ENCODE data around the gene TSSC4.

TSSC4 gene

DNA sequence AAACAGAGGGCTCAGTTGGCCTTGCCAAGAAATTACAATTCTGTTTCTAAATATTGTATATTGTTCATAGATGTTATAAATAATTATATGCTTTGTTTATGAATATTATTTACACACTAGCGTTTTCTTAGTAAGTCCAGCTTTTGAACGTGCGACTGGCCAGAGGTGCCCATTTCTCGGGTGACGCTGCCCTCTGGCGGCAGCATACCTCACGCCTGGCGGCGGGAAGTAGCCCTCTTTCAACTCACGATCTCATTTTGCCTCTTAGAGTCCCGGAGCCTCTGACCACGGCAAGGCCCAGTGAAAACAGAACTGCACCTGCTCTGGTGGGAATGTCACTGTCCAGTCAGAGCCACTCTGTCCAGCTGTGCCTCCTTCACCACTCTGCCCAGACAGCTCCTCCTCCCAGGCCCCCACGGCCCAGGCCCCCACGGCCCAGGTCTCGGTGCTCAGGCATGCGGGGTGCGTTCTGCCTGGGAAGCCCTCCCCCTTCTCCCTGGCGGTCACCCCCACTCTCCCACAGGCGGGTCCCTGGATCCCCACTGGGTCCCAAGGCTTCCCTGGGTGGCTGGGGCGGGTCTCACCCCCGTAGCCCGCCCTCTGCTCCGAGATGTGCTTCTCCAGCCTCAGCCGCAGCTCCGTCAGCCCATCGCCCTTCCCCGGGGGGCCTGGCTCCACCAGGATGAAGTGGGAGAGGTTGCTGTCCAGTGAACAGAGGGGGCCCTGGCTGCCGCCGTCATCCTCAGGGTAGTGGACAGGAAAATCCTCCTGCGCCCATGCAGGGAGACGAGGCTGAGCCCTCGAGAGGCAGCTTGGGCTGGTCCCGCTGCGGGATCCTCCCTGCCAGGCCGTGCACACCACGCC, 19.3 kb downstream of the TSSC4 start:
- peak; percentile 82 to 91 (median 91) for DNase-seq

DNA sequence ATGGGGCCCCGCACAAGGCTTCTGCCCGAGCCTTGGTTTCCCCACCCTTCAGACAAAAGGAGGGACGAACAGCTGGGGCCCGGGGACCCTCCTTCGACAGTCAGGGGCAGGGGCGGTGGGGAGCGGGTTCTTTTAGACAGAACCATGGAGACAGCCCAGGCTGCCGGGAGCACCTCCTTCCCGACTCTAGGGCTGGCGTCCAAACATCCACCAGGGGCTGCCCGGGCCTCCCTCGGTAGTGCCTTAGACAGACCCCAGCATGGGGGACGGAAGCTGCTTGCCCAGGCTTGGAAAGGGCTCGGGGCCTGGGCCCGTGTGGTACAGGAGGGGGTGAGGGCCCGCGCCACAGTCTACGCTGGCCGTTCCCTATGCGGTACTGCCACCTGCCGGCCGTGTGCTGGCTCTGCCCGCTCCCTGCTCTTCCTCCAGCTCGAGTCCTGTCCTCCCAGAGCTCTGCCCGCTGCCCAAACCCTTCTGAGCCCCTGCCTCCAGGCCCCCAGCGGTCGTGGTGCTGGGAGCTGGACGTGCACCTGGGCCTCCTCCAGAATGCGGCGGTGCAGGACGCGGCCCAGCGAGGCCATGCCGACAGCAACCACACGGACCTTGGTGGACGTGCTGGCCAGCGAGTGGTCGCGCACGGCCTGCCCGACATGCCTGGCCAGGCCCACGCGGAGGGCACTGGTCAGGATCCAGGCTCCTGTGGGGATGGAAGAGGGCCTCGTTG, 20.1 kb downstream of the TSSC4 start:
- DNase-seq: peak; percentile 76 to 92 (median 89)

DNA sequence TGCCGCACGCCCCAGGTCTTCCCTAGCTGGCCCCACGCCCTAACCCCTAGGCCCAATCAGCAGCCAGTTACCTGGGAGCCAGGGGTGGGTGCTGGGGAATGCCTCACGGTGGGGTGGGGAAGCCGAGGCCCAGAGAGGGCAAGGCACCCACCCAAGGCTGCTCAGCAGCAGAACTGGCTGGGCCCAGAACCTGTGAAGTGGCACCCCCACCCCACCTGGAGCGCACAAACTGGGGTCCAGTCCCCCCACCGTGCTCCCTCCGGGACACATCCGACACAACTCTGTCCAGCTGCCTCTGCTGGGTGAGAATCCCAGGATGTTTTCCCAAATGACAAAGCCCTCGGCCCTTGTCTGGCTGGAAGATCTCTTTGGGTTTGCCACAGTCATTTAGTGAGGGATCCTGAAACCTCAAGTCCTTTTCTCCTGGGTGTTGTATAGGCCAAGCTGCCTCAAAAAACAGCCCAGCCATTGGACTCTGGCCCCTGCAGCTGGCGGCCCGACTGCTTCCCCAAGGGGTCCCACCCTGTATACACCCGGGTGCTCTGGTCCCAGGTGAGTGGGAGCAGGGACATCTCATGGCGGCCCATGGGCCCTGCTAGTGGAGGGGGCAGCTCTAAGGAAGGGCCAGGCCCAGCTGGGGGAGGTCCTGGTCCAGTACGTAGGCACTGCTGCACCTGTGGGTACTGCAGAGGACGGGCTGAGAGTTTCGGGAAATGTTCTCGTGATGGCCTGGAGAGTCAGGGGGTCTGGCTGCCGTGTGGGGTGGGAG, 20.9 kb downstream of the TSSC4 start:
- DNase-seq: no peak

DNA sequence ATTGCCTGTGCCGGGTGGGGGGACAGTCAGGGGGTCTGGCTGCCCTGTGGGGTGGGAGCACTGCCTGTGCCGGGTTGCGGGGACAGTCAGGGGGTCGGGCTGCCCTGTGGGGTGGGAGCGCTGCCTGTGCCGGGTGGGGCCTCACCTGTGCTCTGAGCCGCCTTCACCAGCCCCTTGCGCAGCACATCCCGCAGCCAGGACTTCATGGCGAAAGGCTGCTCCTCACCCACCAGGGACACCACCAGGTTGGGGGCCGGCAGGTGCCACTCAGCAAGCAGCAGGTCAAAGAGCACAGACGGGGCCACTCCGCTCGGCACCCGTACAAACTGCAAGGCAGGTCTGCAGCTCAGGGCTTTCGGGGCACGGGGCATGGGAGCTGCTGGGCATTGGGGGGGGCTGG, 21.4 kb downstream of the TSSC4 start:
- no peak for DNase-seq

DNA sequence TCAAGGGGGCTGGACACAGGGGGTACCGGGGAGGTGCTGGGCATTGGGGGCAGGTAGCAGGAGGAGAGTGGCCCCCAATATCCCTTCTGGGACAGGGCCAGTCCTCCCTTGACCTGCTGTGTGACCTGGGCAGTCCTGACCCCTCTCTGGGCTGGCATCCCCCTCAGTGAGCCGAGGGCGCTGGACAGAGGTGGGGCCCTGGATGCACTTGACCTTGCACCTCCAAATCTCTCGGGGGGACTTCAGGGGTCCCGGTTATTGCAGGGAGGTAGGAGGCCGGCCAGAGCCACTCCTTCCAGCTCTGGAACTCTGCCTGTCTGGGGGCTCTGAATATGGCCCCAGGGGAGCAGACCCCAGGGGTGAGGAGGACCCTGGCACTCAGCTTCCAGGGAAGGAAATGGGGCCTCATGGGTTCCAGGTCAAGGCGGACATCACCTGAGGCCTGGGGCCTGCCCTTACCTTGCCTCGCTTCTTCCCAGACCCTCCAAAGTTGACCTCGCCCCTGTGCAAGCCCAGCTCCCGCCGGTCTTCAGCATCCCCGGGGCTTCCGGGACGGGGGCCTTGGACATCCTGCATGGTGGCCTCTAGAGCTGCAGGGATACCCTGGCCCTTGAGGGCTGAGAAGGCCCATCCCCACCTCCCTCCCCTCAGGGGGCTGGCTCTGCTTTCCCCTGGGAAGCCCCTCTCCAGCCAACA, 22.1 kb downstream of the TSSC4 start:
- DNase-seq: no peak

DNA sequence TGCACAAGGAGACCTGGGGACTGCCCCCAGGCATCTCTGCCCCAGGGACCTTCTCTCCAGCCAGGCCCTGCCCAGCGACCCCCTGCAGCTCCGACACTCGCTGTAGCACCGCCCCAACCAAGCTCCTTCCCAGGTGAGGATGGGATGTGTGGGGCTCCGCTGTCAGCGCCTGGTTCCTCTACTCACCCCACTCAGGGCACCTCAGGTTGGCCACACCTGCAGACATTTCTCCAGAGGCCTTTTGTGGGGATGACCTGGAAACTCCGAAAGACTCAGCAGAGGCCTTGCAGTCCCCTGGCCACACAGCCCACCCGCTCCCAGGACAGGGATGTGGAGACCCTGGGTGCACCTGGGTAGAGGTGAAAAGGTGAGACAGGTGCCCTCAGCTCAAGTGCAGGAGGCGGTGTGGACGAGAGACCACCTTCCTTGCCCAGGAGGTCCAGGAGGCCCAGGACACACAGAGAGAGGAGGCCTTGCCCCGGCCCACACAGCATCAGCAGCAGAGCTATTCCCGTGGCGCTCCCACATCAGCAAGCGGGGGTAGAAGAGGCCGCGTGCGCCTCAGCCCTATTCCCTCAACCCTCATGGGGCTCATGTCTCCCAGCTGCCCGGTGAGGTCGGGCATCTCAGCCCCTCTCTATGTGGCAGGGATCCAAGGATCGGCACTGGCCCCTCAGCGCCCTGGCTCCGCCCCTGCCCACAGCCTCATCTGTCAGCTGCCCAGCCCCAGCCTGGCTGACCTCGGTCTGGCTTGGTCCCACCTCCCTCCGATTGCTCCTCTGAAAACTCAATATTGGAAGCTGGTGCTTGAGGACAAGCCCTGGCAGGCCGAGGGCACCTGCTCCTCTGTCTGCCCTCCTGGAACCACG, 22.8 kb downstream of the TSSC4 start:
- no peak for DNase-seq

DNA sequence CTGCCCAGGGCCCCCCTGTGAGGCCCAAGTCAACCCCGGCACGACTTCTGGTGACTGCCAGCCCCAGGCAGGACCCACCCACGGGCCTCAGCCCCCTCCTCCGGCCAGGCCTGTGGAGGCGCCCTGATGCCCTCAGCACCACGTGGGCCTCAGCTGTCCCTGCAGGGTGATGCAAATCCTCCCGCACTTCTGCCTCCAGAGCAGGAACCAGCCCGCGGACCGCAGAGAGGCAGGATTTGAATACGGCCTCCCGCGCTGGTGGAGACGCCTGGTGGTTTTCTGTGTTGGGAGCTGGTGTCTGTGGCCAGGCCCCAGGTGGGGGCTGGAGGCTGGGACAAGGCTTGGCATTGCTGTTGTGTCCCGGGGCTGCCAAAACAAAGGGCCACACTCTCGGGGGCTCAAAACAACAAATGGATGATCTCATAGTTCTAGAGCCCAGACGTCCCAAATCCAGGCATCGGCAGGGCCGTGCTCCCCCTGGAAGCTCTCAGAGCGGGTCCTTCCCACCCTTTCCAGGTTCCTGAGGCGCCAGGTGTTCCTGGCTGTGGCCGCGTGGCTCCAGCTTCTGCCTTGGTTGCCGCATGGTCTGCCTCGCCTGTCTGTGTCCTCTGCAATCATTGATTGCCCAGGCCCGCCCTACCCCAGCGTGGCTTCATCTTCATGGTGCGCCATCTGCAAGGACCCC, 24.4 kb downstream of the TSSC4 start:
- peak; percentile 48 to 67 (median 57) for DNase-seq

DNA sequence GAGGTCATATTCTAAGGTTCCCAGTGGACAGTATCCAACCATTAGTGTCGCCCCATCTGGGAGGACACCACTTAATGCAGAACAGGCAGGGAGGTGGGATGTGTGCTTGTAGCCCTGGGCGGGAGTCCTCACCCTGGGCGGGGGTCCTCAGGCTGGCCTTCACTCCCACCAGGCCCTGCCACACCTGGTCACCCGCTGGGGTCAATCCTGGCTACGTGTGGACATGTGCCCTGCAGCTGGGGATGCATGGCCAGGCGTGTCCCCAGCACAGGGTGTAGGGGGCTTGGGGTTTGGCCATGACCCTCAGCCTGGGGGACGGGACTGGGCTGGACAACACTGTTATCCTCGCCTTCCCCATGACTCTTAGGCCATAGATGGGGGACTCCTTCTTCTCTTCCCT, 25.0 kb downstream of the TSSC4 start:
- no peak for DNase-seq

DNA sequence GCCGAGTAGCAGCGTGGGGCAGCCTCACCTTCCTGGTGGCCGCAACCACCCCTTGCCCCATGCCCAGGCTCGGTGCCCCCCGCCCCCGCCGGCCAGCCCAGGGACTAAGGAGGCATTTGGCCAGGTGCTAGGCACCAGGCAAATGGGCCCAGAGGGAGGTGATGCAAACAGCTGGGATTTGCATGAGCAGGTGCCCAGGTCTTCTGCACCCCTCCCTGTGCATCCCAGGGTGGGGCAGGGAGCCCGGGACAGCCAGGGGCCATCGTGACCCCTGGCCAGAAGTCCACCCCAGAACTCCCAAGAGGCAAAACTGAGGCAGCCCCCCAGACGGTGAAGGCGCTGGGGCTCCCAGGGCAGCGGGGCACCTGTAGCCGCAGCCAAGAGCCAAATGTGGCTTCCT, 25.7 kb downstream of the TSSC4 start:
- no peak for DNase-seq

DNA sequence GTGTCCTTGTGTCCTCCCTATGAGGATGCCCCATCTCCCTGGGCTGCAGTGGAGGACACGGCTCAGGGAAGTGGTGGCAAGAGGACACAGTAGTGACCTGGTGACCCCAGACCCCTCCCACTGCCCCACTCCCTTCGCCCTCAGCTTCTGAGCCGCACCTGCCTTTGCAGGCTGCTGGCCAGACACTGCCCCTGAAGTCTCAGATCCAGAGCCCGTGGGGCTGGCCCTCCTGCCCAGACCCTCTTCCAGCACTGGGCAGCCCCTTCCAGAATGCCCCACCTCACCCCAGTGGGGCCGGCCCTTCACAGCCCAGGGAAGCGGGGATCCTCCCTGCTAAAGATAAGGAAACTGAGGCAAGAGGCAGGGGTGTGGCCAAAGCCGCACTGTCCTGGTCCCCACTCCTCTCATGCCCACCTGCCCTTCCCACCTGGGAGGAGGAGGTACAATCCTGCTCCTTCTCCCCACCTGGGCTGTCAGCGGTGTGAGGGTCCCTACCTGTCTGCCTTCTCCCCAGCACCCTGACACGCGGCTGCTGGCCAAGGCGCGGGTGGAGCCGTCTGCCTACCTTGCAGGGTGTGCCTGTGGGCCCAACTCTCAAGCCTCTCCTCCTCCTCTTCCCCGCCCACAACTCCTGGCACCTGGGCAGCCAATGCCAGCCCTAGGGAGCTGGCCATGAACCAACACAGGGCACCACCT, 26.4 kb downstream of the TSSC4 start:
- no peak for DNase-seq

DNA sequence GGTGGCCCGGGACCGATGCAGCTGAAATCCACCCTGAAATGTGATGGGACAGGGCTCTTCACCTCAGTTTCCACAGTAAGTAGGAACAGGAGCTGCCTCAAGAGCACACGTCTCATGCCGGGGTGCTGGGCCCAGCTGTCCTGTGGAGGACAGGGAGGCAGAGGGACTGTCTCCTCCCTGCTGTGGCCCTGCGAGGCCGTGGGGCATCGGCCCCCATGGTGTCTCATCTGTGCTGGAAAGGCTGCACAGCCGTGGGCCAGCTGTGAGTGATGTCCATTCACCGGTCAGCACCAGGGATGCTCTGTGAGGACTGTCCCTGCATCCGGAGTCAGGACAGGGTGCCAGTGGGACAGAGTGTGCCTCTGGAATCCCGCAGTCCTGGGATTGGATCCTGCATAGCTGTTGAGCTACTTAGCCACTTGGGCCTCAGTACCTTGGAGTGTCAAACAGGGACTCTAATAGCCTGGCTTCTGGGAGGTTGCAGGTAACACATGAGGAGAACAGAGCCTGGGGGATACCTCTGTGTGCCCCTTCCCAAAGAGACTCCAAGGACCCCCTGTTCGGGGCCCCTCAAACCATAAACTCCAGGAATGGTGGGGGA, 27.3 kb downstream of the TSSC4 start:
- no peak for DNase-seq

DNA sequence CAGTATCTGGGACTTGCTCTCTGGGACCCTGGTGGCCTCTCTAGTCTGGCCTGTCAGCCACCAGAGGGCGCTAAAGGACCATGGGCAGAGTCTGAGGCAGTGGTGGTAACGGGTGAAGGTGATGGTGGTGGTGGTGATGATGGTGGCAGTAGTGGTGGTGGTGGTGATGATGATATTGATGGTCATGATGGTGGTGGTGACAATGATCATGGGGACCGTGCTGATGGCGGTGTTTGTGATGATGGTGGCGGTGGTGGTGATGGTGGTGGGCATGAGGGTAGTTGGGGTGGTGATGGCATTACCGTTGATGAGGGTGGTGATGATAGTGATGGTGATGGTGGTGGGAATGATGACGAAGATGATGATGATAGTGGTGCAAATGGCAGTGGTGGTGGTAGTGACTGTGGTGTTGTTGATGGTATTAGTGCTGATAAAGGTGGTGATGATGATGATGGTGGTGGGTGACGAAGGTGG, 27.8 kb downstream of the TSSC4 start:
- DNase-seq: peak; percentile 82 to 91 (median 91)

DNA sequence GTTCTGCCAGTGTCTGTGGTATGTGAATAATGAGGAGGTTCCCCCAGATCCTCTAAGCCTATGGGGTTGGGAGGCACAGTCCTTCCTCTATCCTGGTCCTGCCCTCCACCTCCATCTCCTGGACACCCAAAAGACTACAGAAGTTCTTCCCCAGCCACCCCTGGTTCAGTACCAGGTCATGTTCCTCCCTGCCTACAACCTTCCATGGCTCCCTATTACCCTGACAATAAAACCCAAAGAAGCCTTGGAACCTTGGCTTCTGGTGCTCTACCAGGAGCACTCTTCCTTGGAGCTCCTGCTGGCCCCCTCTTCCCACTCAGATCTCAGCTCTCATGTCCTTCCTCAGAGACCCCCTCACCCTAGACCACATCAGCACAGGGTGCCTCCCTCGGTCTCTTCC, 30.8 kb downstream of the TSSC4 start:
- DNase-seq: no peak

DNA sequence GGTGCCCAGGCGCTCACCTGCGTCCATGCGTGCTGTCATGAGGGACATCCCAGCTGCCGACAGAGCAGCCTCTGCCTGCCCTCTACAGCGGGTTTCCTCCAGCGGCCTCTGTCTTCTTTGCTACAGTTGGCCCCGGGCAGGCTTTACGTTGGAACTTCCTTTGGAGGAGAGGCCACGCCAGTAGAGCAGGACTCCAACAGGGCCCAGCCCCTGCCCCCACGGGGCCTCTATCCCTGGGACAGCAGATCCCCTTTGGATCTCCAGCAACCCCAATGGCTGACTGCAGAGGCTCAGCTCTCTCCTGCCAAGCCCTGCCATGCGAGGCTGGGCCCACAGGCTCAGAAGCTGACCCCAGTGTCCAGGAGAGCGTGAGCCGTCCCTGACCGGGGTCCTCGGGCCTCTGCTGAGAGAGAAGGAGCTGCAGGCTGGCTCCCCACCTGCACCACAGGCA, 31.6 kb downstream of the TSSC4 start:
- no peak for DNase-seq

DNA sequence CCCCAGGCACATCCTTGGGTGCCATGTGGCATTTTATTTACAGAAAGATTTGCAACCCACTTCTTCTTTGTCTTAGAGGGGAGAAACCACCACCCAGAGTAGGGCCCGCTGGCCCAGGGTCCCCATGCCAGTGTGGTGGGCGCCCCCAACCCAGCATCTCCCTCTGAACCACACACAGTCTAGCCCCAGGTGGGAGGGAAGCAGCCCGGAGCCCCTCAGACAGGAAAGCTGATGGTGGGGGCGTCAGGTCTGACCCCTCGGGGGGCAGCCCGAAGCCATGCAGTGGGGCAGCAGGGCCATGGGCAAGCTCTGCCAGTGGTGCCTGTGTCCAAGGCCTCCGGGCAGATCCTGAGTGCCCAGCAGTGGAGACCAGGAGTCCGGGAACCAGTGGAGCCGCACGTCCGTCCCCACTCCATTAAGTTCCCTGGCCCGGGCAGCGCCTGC, 32.1 kb downstream of the TSSC4 start:
- no peak for DNase-seq

DNA sequence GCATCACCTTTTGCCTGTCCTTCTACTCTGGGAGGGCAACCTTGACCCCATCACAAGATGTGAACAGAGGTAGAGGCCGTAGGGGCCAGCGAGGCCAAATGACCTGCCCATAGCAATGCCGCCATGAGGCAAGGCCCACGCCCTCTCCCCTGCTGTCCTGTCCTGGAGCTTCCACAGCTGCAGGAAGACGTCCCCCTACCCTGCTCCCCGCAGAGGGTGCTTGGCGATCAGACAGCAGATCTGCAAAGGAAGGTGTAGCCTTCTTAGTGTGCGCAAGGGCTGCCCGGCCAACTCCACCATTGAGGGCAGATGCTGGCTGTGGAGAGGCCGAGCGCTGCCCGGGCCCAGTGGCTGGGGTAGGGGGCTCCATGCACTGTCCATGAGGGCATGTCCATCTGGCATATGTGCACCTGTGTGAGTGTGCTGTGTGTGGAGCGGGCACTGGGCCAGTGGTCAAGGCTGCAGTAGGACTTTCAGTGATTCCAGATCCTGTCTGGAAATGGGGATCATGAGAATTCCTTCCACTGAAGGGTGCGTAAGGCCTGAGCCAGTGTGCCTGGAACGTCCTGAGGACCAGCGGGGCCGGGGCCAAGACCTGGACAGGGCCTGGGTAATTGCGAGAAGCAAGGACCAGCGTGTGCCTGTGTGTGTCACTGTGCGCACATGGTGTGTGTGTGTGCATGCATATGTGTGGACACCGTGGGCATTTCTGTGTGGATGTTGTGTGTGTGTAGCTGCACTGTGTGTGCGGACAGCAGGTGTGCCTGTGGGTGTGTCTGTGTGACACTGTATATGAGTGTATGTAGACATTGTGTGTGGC, 32.8 kb downstream of the TSSC4 start:
- DNase-seq: no peak

DNA sequence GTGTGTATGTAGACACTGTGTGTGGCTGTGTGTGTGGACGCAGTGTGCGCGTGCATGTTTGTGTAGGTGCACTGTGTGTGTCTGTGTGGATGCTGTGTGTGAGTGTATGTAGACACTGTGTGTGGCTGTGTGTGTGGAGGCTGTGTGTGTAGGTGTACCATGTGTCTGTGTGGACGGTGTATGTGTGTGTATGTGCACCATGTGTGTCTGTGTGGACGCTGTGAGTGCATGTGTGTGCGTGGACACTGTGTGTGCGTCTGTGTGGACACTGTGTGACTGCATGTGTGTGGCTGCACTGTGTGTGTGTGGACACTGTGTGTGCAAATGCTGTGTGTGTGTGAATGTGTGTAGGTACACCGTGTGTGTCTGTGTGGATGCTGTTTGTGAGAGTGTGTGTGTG, 33.5 kb downstream of the TSSC4 start:
- no peak for DNase-seq

DNA sequence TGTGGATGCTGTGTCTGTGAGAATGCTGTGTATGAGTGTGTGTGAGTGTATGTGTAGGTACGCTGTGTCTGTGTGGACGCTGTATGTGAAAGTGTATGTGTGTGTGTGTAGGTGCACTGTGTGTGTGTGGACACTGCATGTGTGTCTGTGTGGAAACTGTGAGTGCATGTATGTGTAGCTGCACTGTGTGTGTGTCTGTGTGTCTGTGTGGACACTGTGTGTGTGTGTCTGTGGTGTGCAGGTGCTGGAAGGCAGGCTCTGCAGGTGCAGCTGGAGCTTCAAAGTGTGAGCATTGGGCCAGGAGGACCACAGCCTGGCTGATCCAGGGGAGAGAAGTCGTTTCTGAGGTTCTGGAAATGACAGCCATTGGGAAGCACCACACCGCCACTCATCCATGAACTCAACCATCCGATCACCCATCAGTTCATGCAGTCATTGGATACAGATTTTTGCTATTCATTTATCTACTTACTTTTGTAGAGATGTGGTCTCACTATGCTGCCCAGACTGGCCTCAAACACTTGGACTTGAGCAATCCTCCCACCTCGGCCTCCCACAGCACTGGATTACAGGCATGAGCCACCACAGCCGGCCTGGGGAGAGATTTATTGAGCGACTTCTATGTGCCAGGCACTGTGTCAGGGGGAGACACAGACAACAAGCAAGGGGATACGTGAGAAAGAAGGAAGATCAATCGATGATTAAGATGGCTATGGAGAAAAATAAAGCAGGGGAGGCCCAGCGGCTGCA, 34.1 kb downstream of the TSSC4 start:
- DNase-seq: no peak
